ENCODE results near the gene NSUN7.

NSUN7 gene

GRCh38 chr4:40843696-40844095 is 93.9 kb downstream of the NSUN7 start:
- H3K4me2 ChIP-seq (ENCODE audit: low read length), result no peak overlapping the region
- H3K4me1 ChIP-seq (ENCODE audit: control insufficient read depth, low read length), result peaks cover 36% of the 10 kb centered on the region
- peak; percentile 56 for TF ChIP-seq CTCF (IDR thresholded peaks at IDR 0.05; ENCODE audit: low read depth, low read length, poor library complexity, severe bottlenecking)
- TF ChIP-seq EZH2phosphoT487 (IDR thresholded peaks at IDR 0.05; ENCODE audit: borderline replicate concordance, low read length), result no peak
- no peak overlapping the region for H3K4me3 ChIP-seq (ENCODE audit: low read length)
- H3K27ac ChIP-seq (ENCODE audit: low read depth, low read length), result no peak overlapping the region
- H3K79me2 ChIP-seq (ENCODE audit: control insufficient read depth, low read length), result peaks cover 12% of the 10 kb centered on the region
- H4K20me1 ChIP-seq (ENCODE audit: control insufficient read depth, insufficient read depth, low read depth, low read length), result peaks cover 5% of the 10 kb centered on the region; the same call in 1 of the 2 replicates
- H3K27me3 ChIP-seq (ENCODE audit: control insufficient read depth, low read length), result no peaks in the 10 kb centered on the region
- no peaks in the 10 kb centered on the region for H3K9me3 ChIP-seq (ENCODE audit: control insufficient read depth, insufficient read depth, low read length)
- H3K9me2 ChIP-seq (replicated peaks; ENCODE audit: control insufficient read depth, low read length), result no peaks in the 10 kb centered on the region
- H3K36me3 ChIP-seq (ENCODE audit: control insufficient read depth, low read length), result no peaks in the 10 kb centered on the region
- peaks cover 4% of the 10 kb centered on the region for H3F3A ChIP-seq (ENCODE audit: control insufficient read depth, insufficient read depth)

- TF ChIP-seq CTCF (IDR thresholded peaks at IDR 0.05; ENCODE audit: low read depth, low read length, poor library complexity, severe bottlenecking) (no peak), EZH2phosphoT487 (IDR thresholded peaks at IDR 0.05; ENCODE audit: borderline replicate concordance, low read length) (no peak)
- no peaks in the 10 kb centered on the region for H3K36me3 ChIP-seq (ENCODE audit: control insufficient read depth, low read length)
- H3K27me3 ChIP-seq (ENCODE audit: control insufficient read depth, low read length), result no peaks in the 10 kb centered on the region
- no peaks in the 10 kb centered on the region for H3K9me3 ChIP-seq (ENCODE audit: control insufficient read depth, insufficient read depth, low read length)
- H3F3A ChIP-seq (ENCODE audit: control insufficient read depth, insufficient read depth), result peaks cover 4% of the 10 kb centered on the region
- H3K4me2 ChIP-seq (ENCODE audit: low read length), result no peak overlapping the region
- H3K4me3 ChIP-seq (ENCODE audit: low read length), result no peak overlapping the region
- peaks cover 12% of the 10 kb centered on the region for H3K79me2 ChIP-seq (ENCODE audit: control insufficient read depth, low read length)
- H3K9me2 ChIP-seq (replicated peaks; ENCODE audit: control insufficient read depth, low read length), result no peaks in the 10 kb centered on the region
- H4K20me1 ChIP-seq (ENCODE audit: control insufficient read depth, insufficient read depth, low read depth, low read length), result peaks cover 5% of the 10 kb centered on the region; the same call in 1 of the 2 replicates
- no peak overlapping the region for H3K27ac ChIP-seq (ENCODE audit: low read depth, low read length)
- peaks cover 36% of the 10 kb centered on the region for H3K4me1 ChIP-seq (ENCODE audit: control insufficient read depth, low read length)
Measured at GRCh38 chr4:40844261-40844660, 94.5 kb downstream of the NSUN7 start.

GRCh38 chr4:40845154-40845835 is 95.5 kb downstream of the NSUN7 start:
- Histone ChIP-seq H4K20me1 (ENCODE audit: control insufficient read depth, insufficient read depth, low read depth, low read length) (peaks cover 5% of the 10 kb centered on the region; the same call in 1 of the 2 replicates), H3K27me3 (ENCODE audit: control insufficient read depth, low read length) (no peaks in the 10 kb centered on the region), H3K36me3 (ENCODE audit: control insufficient read depth, low read length) (no peaks in the 10 kb centered on the region), H3F3A (ENCODE audit: control insufficient read depth, insufficient read depth) (peaks cover 4% of the 10 kb centered on the region), H3K27ac (ENCODE audit: low read depth, low read length) (no peak overlapping the region), H3K4me1 (ENCODE audit: control insufficient read depth, low read length) (peaks cover 38% of the 10 kb centered on the region), H3K9me2 (replicated peaks; ENCODE audit: control insufficient read depth, low read length) (no peaks in the 10 kb centered on the region), H3K4me2 (ENCODE audit: low read length) (no peak overlapping the region), H3K79me2 (ENCODE audit: control insufficient read depth, low read length) (peaks cover 12% of the 10 kb centered on the region), H3K4me3 (ENCODE audit: low read length) (no peak overlapping the region), H3K9me3 (ENCODE audit: control insufficient read depth, insufficient read depth, low read length) (no peaks in the 10 kb centered on the region)
- TF ChIP-seq CTCF (IDR thresholded peaks at IDR 0.05; ENCODE audit: low read depth, low read length, poor library complexity, severe bottlenecking), result no peak
- no peak for TF ChIP-seq EZH2phosphoT487 (IDR thresholded peaks at IDR 0.05; ENCODE audit: borderline replicate concordance, low read length)
